Measurements from ENCODE around the gene TEN1. TPM values are rescaled to one million over a fixed set of nuclear protein-coding genes. Genes with fewer than 3 reads are reported as not detected.
A peak's percentile ranks its signal among the peaks of the same experiment; 100 is the strongest.

TEN1 gene
- total and polyA plus RNA-seq, 2 donors (not counting 1 experiment from before 2014, with no cell fraction given) = 19.8 to 34.5 TPM

GRCh38 chr17:75941442-75941819 lies 37.6 kb upstream of the TEN1 start:
- ATAC-seq (ENCODE audit: low read depth) = no peak
- H3K4me1 Mint-ChIP-seq = peaks cover 12% of the 10 kb centered on the region
- H3K27me3 Mint-ChIP-seq = no peaks in the 10 kb centered on the region
- H3K4me2 ChIP-seq (replicated peaks; ENCODE audit: low read depth, low read length, poor library complexity, severe bottlenecking) = peak overlapping the region; percentile 95
- no peaks in the 10 kb centered on the region for H3K9me3 ChIP-seq (ENCODE audit: control extremely low read depth in 1 of 3, control insufficient read depth in 2 of 3, insufficient read depth in 1 of 3, low read length in 2 of 3)
- peaks cover 3% of the 10 kb centered on the region for H3K79me2 ChIP-seq (ENCODE audit: control insufficient read depth, insufficient read depth, low read length)
- H4K20me1 ChIP-seq (ENCODE audit: control insufficient read depth, insufficient read depth, low read length, poor library complexity, severe bottlenecking) = no peaks in the 10 kb centered on the region
- no peaks in the 10 kb centered on the region for H3K27me3 ChIP-seq (replicated peaks in 1 of 4; ENCODE audit: control extremely low read depth in 1 of 4, control insufficient read depth in 3 of 4, insufficient read depth in 4 of 4, low read length in 3 of 4)
- H3K9me3 Mint-ChIP-seq (ENCODE audit: insufficient read depth) = no peaks in the 10 kb centered on the region
- no peak for TF ChIP-seq EZH2 (IDR thresholded peaks at IDR 0.05; ENCODE audit: borderline replicate concordance, insufficient read depth, low read depth, low read length, poor library complexity, severe bottlenecking)
- TF ChIP-seq, protein P1, sequence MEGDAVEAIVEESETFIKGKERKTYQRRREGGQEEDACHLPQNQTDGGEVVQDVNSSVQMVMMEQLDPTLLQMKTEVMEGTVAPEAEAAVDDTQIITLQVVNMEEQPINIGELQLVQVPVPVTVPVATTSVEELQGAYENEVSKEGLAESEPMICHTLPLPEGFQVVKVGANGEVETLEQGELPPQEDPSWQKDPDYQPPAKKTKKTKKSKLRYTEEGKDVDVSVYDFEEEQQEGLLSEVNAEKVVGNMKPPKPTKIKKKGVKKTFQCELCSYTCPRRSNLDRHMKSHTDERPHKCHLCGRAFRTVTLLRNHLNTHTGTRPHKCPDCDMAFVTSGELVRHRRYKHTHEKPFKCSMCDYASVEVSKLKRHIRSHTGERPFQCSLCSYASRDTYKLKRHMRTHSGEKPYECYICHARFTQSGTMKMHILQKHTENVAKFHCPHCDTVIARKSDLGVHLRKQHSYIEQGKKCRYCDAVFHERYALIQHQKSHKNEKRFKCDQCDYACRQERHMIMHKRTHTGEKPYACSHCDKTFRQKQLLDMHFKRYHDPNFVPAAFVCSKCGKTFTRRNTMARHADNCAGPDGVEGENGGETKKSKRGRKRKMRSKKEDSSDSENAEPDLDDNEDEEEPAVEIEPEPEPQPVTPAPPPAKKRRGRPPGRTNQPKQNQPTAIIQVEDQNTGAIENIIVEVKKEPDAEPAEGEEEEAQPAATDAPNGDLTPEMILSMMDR (IDR thresholded peaks at IDR 0.05) = no peak
- POLR2A ChIA-PET = interaction anchor here (0.9 to 1.3 kb wide), 3 partner anchors 37 to 86 kb away, joined by 3 to 4 read pairs (median 3); partner anchors contain the start of genes ACOX1, TEN1 and WBP2
- H3K4me3 Mint-ChIP-seq = peak overlapping the region; percentile 92
- peak overlapping the region in 4 of 5 experiments; percentile 75 to 97 (median 85) for H3K4me3 ChIP-seq (ENCODE audit: control extremely low read depth in 1 of 5, extremely low read depth in 1 of 5, insufficient read depth in 1 of 5, low read depth in 2 of 5, low read length in 4 of 5)
- H3K27ac Mint-ChIP-seq = peak overlapping the region; percentile 61
- H3K4me1 ChIP-seq (ENCODE audit: control insufficient read depth in 2 of 2, insufficient read depth in 2 of 2, low read length in 2 of 2) = peaks cover 0 to 14% of the 10 kb centered on the region in 2 donors
- intact Hi-C loops (cut with micrococcal nuclease) = loop anchor here (1.0 to 2.0 kb wide), 5 partner anchors 36 to 157 kb away; partner anchors contain the start of genes ACOX1, TEN1, UNK and WBP2
- peak overlapping the region; percentile 99 for H2AFZ ChIP-seq (ENCODE audit: insufficient read depth, low read depth, low read length, poor library complexity, severe bottlenecking)
- no CpG with 5 or more reads among the region's 6 CpGs for WGBS (ENCODE audit: insufficient coverage)
- CTCF ChIA-PET = interaction anchor here (0.7 to 1.4 kb wide), 6 partner anchors 36 to 254 kb away, joined by 3 to 6 read pairs (median 4); partner anchors contain the start of gene CDK3
- H3K27ac ChIP-seq (ENCODE audit: low read length in 2 of 2) = peak overlapping the region in 1 of 2 donors; percentile 82
- peak overlapping the region; percentile 91 for H3K9ac ChIP-seq (ENCODE audit: low read length)
- H3K36me3 ChIP-seq (replicated peaks in 1 of 2; ENCODE audit: control extremely low read depth in 1 of 2, control insufficient read depth in 1 of 2, extremely low read depth in 1 of 2, insufficient read depth in 2 of 2, low read length in 1 of 2) = peaks cover 0 to 4% of the 10 kb centered on the region in 2 experiments
- no peak for DNase-seq

DNA sequence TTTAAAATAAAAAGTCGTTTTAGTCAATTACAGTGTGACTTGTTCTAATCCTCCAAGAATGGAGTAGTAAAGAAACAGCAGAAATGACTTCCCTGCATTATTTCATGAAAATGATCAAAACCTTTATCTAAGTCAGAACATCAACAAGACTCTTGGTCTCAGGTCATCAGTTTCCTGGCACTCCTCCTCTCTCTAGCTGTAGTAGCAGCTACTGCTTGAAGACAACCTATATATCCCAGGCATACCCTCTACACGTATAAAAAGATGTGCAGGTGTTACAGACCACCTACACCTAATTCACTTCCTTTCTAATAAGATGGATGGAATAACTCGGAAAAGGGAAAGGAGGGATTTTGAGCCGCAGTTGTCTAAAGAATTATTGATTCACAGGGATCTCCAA lies 36.6 kb upstream of the TEN1 start:
- ChIA-PET POLR2A (no interaction called here), CTCF (no interaction called here)
- intact Hi-C loops (cut with micrococcal nuclease) = no loop called here

More for the DNA sequence above, 36.6 kb upstream of the TEN1 start:
- Histone ChIP-seq H4K20me1 (ENCODE audit: control insufficient read depth, insufficient read depth, low read length, poor library complexity, severe bottlenecking) (no peaks in the 10 kb centered on the region), H3K27me3 (replicated peaks in 1 of 4; ENCODE audit: control extremely low read depth in 1 of 4, control insufficient read depth in 3 of 4, insufficient read depth in 4 of 4, low read length in 3 of 4) (no peaks in the 10 kb centered on the region), H3K36me3 (replicated peaks in 1 of 2; ENCODE audit: control extremely low read depth in 1 of 2, control insufficient read depth in 1 of 2, extremely low read depth in 1 of 2, insufficient read depth in 2 of 2, low read length in 1 of 2) (peaks cover 0 to 10% of the 10 kb centered on the region in 2 experiments), H3K4me2 (replicated peaks; ENCODE audit: low read depth, low read length, poor library complexity, severe bottlenecking) (no peak overlapping the region), H3K27ac (ENCODE audit: low read length in 2 of 2) (no peak overlapping the region), H3K4me1 (ENCODE audit: control insufficient read depth in 2 of 2, insufficient read depth in 2 of 2, low read length in 2 of 2) (peaks cover 0 to 14% of the 10 kb centered on the region in 2 donors), H3K79me2 (ENCODE audit: control insufficient read depth, insufficient read depth, low read length) (peaks cover 3% of the 10 kb centered on the region), H2AFZ (ENCODE audit: insufficient read depth, low read depth, low read length, poor library complexity, severe bottlenecking) (no peak overlapping the region), H3K9me3 (ENCODE audit: control extremely low read depth in 1 of 3, control insufficient read depth in 2 of 3, insufficient read depth in 1 of 3, low read length in 2 of 3) (no peaks in the 10 kb centered on the region), H3K9ac (ENCODE audit: low read length) (no peak overlapping the region), H3K4me3 (ENCODE audit: control extremely low read depth in 1 of 5, extremely low read depth in 1 of 5, insufficient read depth in 1 of 5, low read depth in 2 of 5, low read length in 4 of 5) (no peak overlapping the region)
- Mint-ChIP-seq H3K4me1 (peaks cover 12% of the 10 kb centered on the region), H3K27me3 (no peaks in the 10 kb centered on the region), H3K4me3 (peak overlapping the region; percentile 51), H3K27ac (no peak overlapping the region), H3K9me3 (ENCODE audit: insufficient read depth) (no peaks in the 10 kb centered on the region)
- no CpG with 5 or more reads among the region's 4 CpGs for WGBS (ENCODE audit: insufficient coverage)
- no peak for TF ChIP-seq EZH2 (IDR thresholded peaks at IDR 0.05; ENCODE audit: borderline replicate concordance, insufficient read depth, low read depth, low read length, poor library complexity, severe bottlenecking)
- TF ChIP-seq, protein P1 (IDR thresholded peaks at IDR 0.05) = no peak
- DNase-seq = no peak
- ATAC-seq (ENCODE audit: low read depth) = no peak
